WTC11 (cell line): ENCODE results near the gene ZC3H4. TPM values are rescaled to one million over a fixed set of nuclear protein-coding genes. Genes with fewer than 3 reads are reported as not detected.

ENCODE experiments used
- ATAC-seq: fragments of 200-7000 bp; cut with Tn5 transposase; 2 replicates; pipeline ENCODE4 v1.10.0; 2021; ENCODE audit warnings: mild to moderate bottlenecking, moderate library complexity
- CTCF ChIA-PET: fragments of 300-600 bp; sonication (Branson Sonifier 250); formaldehyde crosslinking; loops from one replicate; lab custom pipeline; 2021; ENCODE audit warnings: antibody characterized with exemption; lab: Charles Lee
- POLR2A ChIA-PET: fragments of 350-600 bp; sonication (Branson Sonifier 250); formaldehyde crosslinking; loops from one replicate; lab custom pipeline; 2021; ENCODE audit warnings: antibody characterized with exemption; lab: Charles Lee
- DNase-seq: peaks from one replicate; pipeline ENCODE4 v3.0.0; 2021; ENCODE audit warnings: low spot score
- H3K27ac Mint-ChIP-seq: 2 replicates; pipeline ENCODE4 v1.8.0; 2021; ENCODE audit warnings: mixed read lengths
- H3K27me3 Mint-ChIP-seq: 2 replicates; pipeline ENCODE4 v1.8.0; 2021; ENCODE audit warnings: low read depth, mild to moderate bottlenecking, moderate library complexity, mixed read lengths
- H3K36me3 Mint-ChIP-seq: 2 replicates; pipeline ENCODE4 v1.8.0; 2021; ENCODE audit warnings: mixed read lengths
- H3K4me1 Mint-ChIP-seq: 2 replicates; pipeline ENCODE4 v1.8.0; 2022; ENCODE audit warnings: mixed read lengths
- H3K4me3 Mint-ChIP-seq: 2 replicates; pipeline ENCODE4 v1.8.0; 2021; ENCODE audit warnings: mild to moderate bottlenecking, moderate library complexity, mixed read lengths
- H3K9me3 Mint-ChIP-seq: 2 replicates; pipeline ENCODE4 v1.8.0; 2021; ENCODE audit warnings: mixed read lengths
- ATF6 ChIP-seq: sonication (generic); formaldehyde crosslinking; IDR thresholded peaks from 2 replicates; pipeline ENCODE4 v1.8.1; 2023; ENCODE audit warnings: mild to moderate bottlenecking, missing genetic modification reagents
- CDX4 ChIP-seq: fragments of 250-450 bp; sonication (Bioruptor Pico); IDR thresholded peaks from 2 replicates; pipeline ENCODE4 v1.9.0; 2021; ENCODE audit warnings: moderate library complexity, mild to moderate bottlenecking, inconsistent platforms, borderline replicate concordance
- CTCF ChIP-seq: fragments of 200-600 bp; IDR thresholded peaks from 2 replicates; pipeline ENCODE4 v1.8.0; 2022; ENCODE audit warnings: antibody characterized with exemption
- E2F4 ChIP-seq: sonication (generic); formaldehyde crosslinking; IDR thresholded peaks from 2 replicates; pipeline ENCODE4 v1.8.1; 2022; ENCODE audit warnings: low read depth, mild to moderate bottlenecking, moderate library complexity, missing genetic modification reagents, borderline replicate concordance
- ETV6 ChIP-seq: sonication (generic); formaldehyde crosslinking; IDR thresholded peaks from 2 replicates; pipeline ENCODE4 v1.8.1; 2022; ENCODE audit warnings: mild to moderate bottlenecking, missing genetic modification reagents
- FOXJ3 ChIP-seq: sonication (generic); formaldehyde crosslinking; IDR thresholded peaks from 2 replicates; pipeline ENCODE4 v1.9.0; 2021; ENCODE audit warnings: missing genetic modification reagents, mild to moderate bottlenecking, borderline replicate concordance
- FOXP1 ChIP-seq: sonication (generic); formaldehyde crosslinking; IDR thresholded peaks from 2 replicates; pipeline ENCODE4 v1.8.0; 2022; ENCODE audit warnings: missing genetic modification reagents, mild to moderate bottlenecking, moderate library complexity, borderline replicate concordance
- GRHL2 ChIP-seq: fragments of 250-450 bp; sonication (Bioruptor Pico); IDR thresholded peaks from 2 replicates; pipeline ENCODE4 v1.8.0; 2022; ENCODE audit warnings: mild to moderate bottlenecking, moderate library complexity; ENCODE audit not compliant: insufficient replicate concordance, severe bottlenecking
- HMGXB4 ChIP-seq: sonication (generic); formaldehyde crosslinking; IDR thresholded peaks from 2 replicates; pipeline ENCODE4 v1.8.1; 2023; ENCODE audit warnings: mild to moderate bottlenecking, moderate library complexity, missing genetic modification reagents
- IRF2 ChIP-seq: sonication (generic); formaldehyde crosslinking; IDR thresholded peaks from 2 replicates; pipeline ENCODE4 v1.8.0; 2022; ENCODE audit warnings: low read depth, missing genetic modification reagents, borderline replicate concordance
- MAX ChIP-seq: sonication (generic); formaldehyde crosslinking; IDR thresholded peaks from 2 replicates; pipeline ENCODE4 v1.8.0; 2022; ENCODE audit warnings: mild to moderate bottlenecking, missing genetic modification reagents
- MXD4 ChIP-seq: fragments of 250-450 bp; sonication (Bioruptor Pico); IDR thresholded peaks from 2 replicates; pipeline ENCODE4 v1.8.0; 2021; ENCODE audit warnings: mild to moderate bottlenecking, moderate library complexity, borderline replicate concordance
- NR2C2 ChIP-seq: sonication (generic); formaldehyde crosslinking; IDR thresholded peaks from 2 replicates; pipeline ENCODE4 v1.8.0; 2022; ENCODE audit warnings: mild to moderate bottlenecking, missing genetic modification reagents
- PRRX2 ChIP-seq: fragments of 250-450 bp; sonication (Bioruptor Pico); IDR thresholded peaks from 2 replicates; pipeline ENCODE4 v1.8.0; 2021; ENCODE audit warnings: mild to moderate bottlenecking
- SMAD4 ChIP-seq: sonication (generic); formaldehyde crosslinking; IDR thresholded peaks from 2 replicates; pipeline ENCODE4 v1.8.0; 2022; ENCODE audit warnings: mild to moderate bottlenecking, missing genetic modification reagents
- TEAD1 ChIP-seq: sonication (generic); formaldehyde crosslinking; IDR thresholded peaks from 2 replicates; pipeline ENCODE4 v1.8.0; 2022; ENCODE audit warnings: mild to moderate bottlenecking, missing genetic modification reagents
- ZBTB21 ChIP-seq: sonication (generic); formaldehyde crosslinking; IDR thresholded peaks from 2 replicates; pipeline ENCODE4 v1.8.1; 2023; ENCODE audit warnings: mild to moderate bottlenecking, missing genetic modification reagents, borderline replicate concordance
- ZMAT4 ChIP-seq: fragments of 250-450 bp; sonication (Bioruptor Pico); IDR thresholded peaks from 2 replicates; pipeline ENCODE4 v1.9.0; 2021; ENCODE audit warnings: mild to moderate bottlenecking
- ZNF232 ChIP-seq: sonication (generic); formaldehyde crosslinking; IDR thresholded peaks from 2 replicates; pipeline ENCODE4 v1.8.0; 2022; ENCODE audit warnings: mild to moderate bottlenecking, missing genetic modification reagents
- ZNF396 ChIP-seq: fragments of 250-450 bp; sonication (Bioruptor Pico); IDR thresholded peaks from 2 replicates; pipeline ENCODE4 v1.8.0; 2021; ENCODE audit warnings: mild to moderate bottlenecking, moderate library complexity, borderline replicate concordance
- ZNF423 ChIP-seq: fragments of 250-450 bp; sonication (Bioruptor Pico); IDR thresholded peaks from 2 replicates; pipeline ENCODE4 v2.1.2; 2022; ENCODE audit warnings: mild to moderate bottlenecking, moderate library complexity
- ZNF532 ChIP-seq: fragments of 250-450 bp; sonication (Bioruptor Pico); IDR thresholded peaks from 2 replicates; pipeline ENCODE4 v1.9.0; 2021; ENCODE audit warnings: mild to moderate bottlenecking, borderline replicate concordance
- total RNA-seq: library from RNA; stranded (reverse); gene quantifications from 3 replicates; pipeline ENCODE4 v1.2.3, GENCODE V29; 2021

ZC3H4 gene
- total RNA-seq, 1 experiment from 2014 or later = 67.2 TPM

GRCh38 chr19:47065242-47065641, 48.3 kb downstream of the ZC3H4 start:
- DNase-seq = no peak
- no peak overlapping the region for H3K4me3 Mint-ChIP-seq
- CTCF ChIA-PET = no interaction called here
- TF ChIP-seq GRHL2 (CRISPR knock-in tag) (no peak), NR2C2 (CRISPR knock-in tag) (no peak), SMAD4 (no peak), CDX4 (CRISPR knock-in tag) (no peak)
- TF ChIP-seq, all 79 proteins: peak for 0
- ATAC-seq = no peak
- Mint-ChIP-seq H3K9me3 (no peaks in the 10 kb centered on the region), H3K36me3 (peaks cover 11% of the 10 kb centered on the region), H3K27ac (no peak overlapping the region), H3K4me1 (no peaks in the 10 kb centered on the region), H3K27me3 (no peaks in the 10 kb centered on the region)
- POLR2A ChIA-PET = interaction anchor here (0.6 kb wide), 1 partner anchor 1335 kb away, joined by 3 read pairs; the partner anchor contains the start of gene FBXO46

- Mint-ChIP-seq H3K4me3 (no peak overlapping the region), H3K27me3 (no peaks in the 10 kb centered on the region), H3K4me1 (no peaks in the 10 kb centered on the region), H3K9me3 (no peaks in the 10 kb centered on the region), H3K36me3 (peaks cover 4% of the 10 kb centered on the region; the same call in 1 of the 2 replicates), H3K27ac (peak overlapping the region; percentile 88)
- CTCF ChIA-PET = interaction anchor here (0.7 to 1.3 kb wide), 7 partner anchors 9 to 180 kb away, joined by 3 to 4 read pairs (median 3); no protein-coding TSS in a partner anchor
- POLR2A ChIA-PET = interaction anchor here (0.7 kb wide), 1 partner anchor 686 kb away, joined by 6 read pairs; no protein-coding TSS in a partner anchor
- DNase-seq = no peak
- ATAC-seq = no peak
- TF ChIP-seq ZNF532 (CRISPR knock-in tag) (no peak), ZNF423 (CRISPR knock-in tag) (no peak), HMGXB4 (CRISPR knock-in tag) (no peak), CTCF (no peak), FOXJ3 (CRISPR knock-in tag) (no peak), ZBTB21 (no peak), MAX (CRISPR knock-in tag) (no peak), ZNF396 (CRISPR knock-in tag) (no peak), ZMAT4 (CRISPR knock-in tag) (no peak), TEAD1 (no peak), FOXP1 (CRISPR knock-in tag) (no peak), PRRX2 (CRISPR knock-in tag) (no peak), IRF2 (CRISPR knock-in tag) (no peak), ATF6 (CRISPR knock-in tag) (no peak), ETV6 (CRISPR knock-in tag) (no peak), MXD4 (no peak), E2F4 (CRISPR knock-in tag) (no peak), ZNF232 (CRISPR knock-in tag) (no peak)
These were observed 49.7 kb downstream of the ZC3H4 start for GRCh38 chr19:47063874-47064273.
